HG03280 (cell line): Measurements from ENCODE around the gene BCKDHA.
"Not testable (repeated sequence)": the region's sequence is repeated elsewhere in the genome, so short reads cannot be mapped to it uniquely, and the experiment has no call there.

ENCODE experiments used
- ATAC-seq: cut with Tn5 transposase; IDR thresholded peaks from one replicate; pipeline ENCODE4 v1.9.1; 2021; ENCODE audit warnings: mild to moderate bottlenecking, moderate library complexity; ENCODE audit not compliant: unreplicated experiment

Gene BCKDHA

GRCh38 chr19:41442473-41443355, 45.1 kb downstream of the BCKDHA start, which contains the start of gene ERICH4:
ERICH4 (plus strand) TSS chr19:41443156; CDS start chr19:41443170, 14 bp downstream.
- ATAC-seq = no peak

GRCh38 chr19:41443813-41444455, 46.3 kb downstream of the BCKDHA start:
- ATAC-seq = no peak

- ATAC-seq = no peak
Observed at GRCh38 chr19:41445575-41445974, 48.0 kb downstream of the BCKDHA start.

GRCh38 chr19:41447732-41448332, 50.2 kb downstream of the BCKDHA start:
- ATAC-seq = no peak

GRCh38 chr19:41449079-41449864, 51.7 kb downstream of the BCKDHA start:
- ATAC-seq = peak; percentile 62

- no peak for ATAC-seq
Observed at GRCh38 chr19:41449865-41450178, 52.2 kb downstream of the BCKDHA start.

- ATAC-seq = no peak
Observed at GRCh38 chr19:41452584-41453275, 55.1 kb downstream of the BCKDHA start.

GRCh38 chr19:41455936-41456335, 58.3 kb downstream of the BCKDHA start:
- ATAC-seq = no peak

GRCh38 chr19:41456342-41456918, 58.8 kb downstream of the BCKDHA start:
- ATAC-seq = no peak

- ATAC-seq = peak; percentile 88
Observed at GRCh38 chr19:41457241-41457640, 59.6 kb downstream of the BCKDHA start.

- ATAC-seq = no peak
Observed at GRCh38 chr19:41462497-41462896, 64.9 kb downstream of the BCKDHA start.

GRCh38 chr19:41463257-41464256, 65.9 kb downstream of the BCKDHA start:
- not testable (repeated sequence) for ATAC-seq
